ENCODE measurements around the gene KLF18. TPM values are rescaled to one million over a fixed set of nuclear protein-coding genes. Genes with fewer than 3 reads are reported as not detected.

The KLF18 gene
- total RNA-seq, 1 donor from 2014 or later, result not detected

- Mint-ChIP-seq H3K27ac (ENCODE audit: unreplicated experiment) (no peak overlapping the region), H3K36me3 (ENCODE audit: low read depth) (no peaks in the 10 kb centered on the region), H3K27me3 (ENCODE audit: low read depth) (no peaks in the 10 kb centered on the region), H3K9me3 (no peaks in the 10 kb centered on the region), H3K4me1 (no peaks in the 10 kb centered on the region), H3K4me3 (no peak overlapping the region)
- no peak for TF ChIP-seq CTCF (conservative IDR thresholded peaks at IDR 0.05)
- no peak for DNase-seq (ENCODE audit: low read depth, low spot score)
Measured at GRCh38 chr1:44134071-44134920, 7.1 kb downstream of the KLF18 start.

- H3K27ac Mint-ChIP-seq (ENCODE audit: unreplicated experiment), result no peak overlapping the region
- no peak for DNase-seq (ENCODE audit: low read depth, low spot score)
- H3K27me3 Mint-ChIP-seq (ENCODE audit: low read depth), result no peaks in the 10 kb centered on the region
- no peaks in the 10 kb centered on the region for H3K9me3 Mint-ChIP-seq
- no peaks in the 10 kb centered on the region for H3K4me1 Mint-ChIP-seq
- no peak overlapping the region for H3K4me3 Mint-ChIP-seq
- no peaks in the 10 kb centered on the region for H3K36me3 Mint-ChIP-seq (ENCODE audit: low read depth)
- TF ChIP-seq CTCF (conservative IDR thresholded peaks at IDR 0.05), result no peak
Measured at GRCh38 chr1:44131411-44131810, 10.0 kb downstream of the KLF18 start.

DNA sequence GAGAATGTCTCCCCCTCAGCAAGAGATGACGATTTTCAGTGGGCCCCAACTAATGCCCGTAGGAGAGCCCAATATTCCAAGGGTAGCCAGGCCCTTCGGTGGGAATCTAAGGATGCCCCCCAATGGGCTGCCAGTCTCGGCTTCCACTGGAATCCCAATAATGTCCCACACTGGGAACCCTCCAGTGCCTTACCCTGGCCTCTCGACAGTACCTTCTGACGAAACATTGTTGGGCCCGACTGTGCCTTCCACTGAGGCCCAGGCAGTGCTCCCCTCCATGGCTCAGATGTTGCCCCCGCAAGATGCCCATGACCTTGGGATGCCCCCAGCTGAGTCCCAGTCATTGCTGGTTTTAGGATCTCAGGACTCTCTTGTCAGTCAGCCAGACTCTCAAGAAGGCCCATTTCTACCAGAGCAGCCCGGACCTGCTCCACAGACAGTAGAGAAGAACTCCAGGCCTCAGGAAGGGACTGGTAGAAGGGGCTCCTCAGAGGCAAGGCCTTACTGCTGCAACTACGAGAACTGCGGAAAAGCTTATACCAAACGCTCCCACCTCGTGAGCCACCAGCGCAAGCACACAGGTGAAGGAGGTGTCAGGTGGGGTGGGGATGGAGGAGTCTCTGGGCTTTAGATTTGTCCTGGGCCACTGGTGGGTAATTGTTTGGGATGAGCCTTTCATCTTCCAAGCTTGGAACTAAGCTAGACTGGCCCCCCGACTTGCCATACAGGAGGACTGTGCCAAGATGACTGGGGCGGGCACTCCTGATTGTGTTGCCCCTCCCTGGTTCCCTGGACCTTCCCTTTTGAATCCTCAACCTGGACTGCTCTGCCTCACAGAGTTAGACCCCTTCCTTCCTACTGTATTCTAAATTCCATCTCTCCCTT lies 11.6 kb downstream of the KLF18 start:
- TF ChIP-seq CTCF (conservative IDR thresholded peaks at IDR 0.05), result no peak
- Mint-ChIP-seq H3K4me3 (no peak overlapping the region), H3K36me3 (ENCODE audit: low read depth) (no peaks in the 10 kb centered on the region), H3K27me3 (ENCODE audit: low read depth) (no peaks in the 10 kb centered on the region), H3K9me3 (no peaks in the 10 kb centered on the region), H3K4me1 (no peaks in the 10 kb centered on the region), H3K27ac (ENCODE audit: unreplicated experiment) (no peak overlapping the region)
- DNase-seq (ENCODE audit: low read depth, low spot score), result no peak

DNA sequence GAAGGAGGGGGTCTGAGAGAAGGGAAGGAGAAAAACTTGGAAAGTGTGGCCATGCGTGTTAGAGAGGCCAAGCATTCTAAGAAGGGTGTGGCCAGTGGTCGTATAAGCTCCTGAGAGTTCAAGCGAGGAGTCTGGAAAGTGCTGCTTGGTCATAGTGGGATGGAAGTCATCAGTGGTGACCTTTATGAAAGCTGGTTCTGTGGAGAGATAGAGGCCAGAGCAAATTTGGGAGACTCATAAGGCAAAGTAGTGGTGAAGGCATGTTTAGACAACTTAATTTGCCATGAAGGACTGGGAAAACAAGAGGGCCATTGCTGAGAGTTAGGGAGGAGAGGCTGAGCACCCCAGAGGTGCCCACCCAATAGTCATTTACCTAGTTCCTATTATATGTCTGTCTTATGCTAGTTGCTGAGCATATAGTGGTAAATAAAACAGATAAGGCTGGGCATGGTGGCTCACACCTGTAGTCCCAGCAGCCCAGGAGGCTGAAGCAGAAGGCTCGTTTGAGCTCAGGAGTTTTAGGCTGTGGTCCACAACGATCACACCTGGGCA lies 21.0 kb downstream of the KLF18 start:
- no peak for TF ChIP-seq CTCF (conservative IDR thresholded peaks at IDR 0.05)
- DNase-seq (ENCODE audit: low read depth, low spot score), result no peak
- H3K4me1 Mint-ChIP-seq, result no peaks in the 10 kb centered on the region
- H3K4me3 Mint-ChIP-seq, result no peak overlapping the region
- H3K27ac Mint-ChIP-seq (ENCODE audit: unreplicated experiment), result no peak overlapping the region
- H3K9me3 Mint-ChIP-seq, result no peaks in the 10 kb centered on the region
- H3K27me3 Mint-ChIP-seq (ENCODE audit: low read depth), result peaks cover 9% of the 10 kb centered on the region
- no peaks in the 10 kb centered on the region for H3K36me3 Mint-ChIP-seq (ENCODE audit: low read depth)

DNA sequence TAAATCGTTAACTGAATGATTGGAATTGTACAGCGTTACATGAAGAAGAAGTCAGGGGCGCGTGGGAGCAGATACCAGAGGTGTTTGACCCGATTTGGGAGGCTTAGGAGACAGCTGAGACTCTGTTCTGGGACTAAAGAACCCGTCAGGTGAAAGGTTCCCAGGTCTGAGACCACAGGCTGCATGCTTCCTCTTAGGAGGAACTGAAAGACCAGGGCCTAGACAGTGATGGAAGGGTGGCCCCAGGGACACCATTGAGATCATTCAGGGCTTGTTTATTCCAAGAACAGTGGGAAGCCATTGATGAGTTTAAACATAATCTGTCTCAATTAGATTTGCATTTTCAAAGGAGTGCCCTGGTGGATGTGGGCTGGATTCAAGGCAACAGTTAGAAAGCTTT lies 21.9 kb downstream of the KLF18 start:
- TF ChIP-seq CTCF (conservative IDR thresholded peaks at IDR 0.05), result no peak
- Mint-ChIP-seq H3K36me3 (ENCODE audit: low read depth) (no peaks in the 10 kb centered on the region), H3K27ac (ENCODE audit: unreplicated experiment) (no peak overlapping the region), H3K9me3 (no peaks in the 10 kb centered on the region), H3K4me1 (no peaks in the 10 kb centered on the region), H3K27me3 (ENCODE audit: low read depth) (peaks cover 9% of the 10 kb centered on the region), H3K4me3 (no peak overlapping the region)
- no peak for DNase-seq (ENCODE audit: low read depth, low spot score)

Measured in neural crest cell (in vitro differentiated cells).